Activated CD4-positive, alpha-beta T cell treated with anti-CD3 and anti-CD28 coated beads, Interleukin-2, Interleukin-6, amounts not matched to agents 100 ng/mL and 50 ng/mL, durations not matched to agents 16 hours and 8 hours (primary cell): ENCODE results near the gene MTPN.

ENCODE experiments used
- DNase-seq: peaks from one replicate; pipeline ENCODE4 v3.0.0-alpha.2; 2020

MTPN gene

GRCh38 chr7:135877805-135878204 is 99.4 kb downstream of the MTPN start:
- DNase-seq = no peak
